ENCODE measurements around the gene FSIP1. TPM values are rescaled to one million over a fixed set of nuclear protein-coding genes. Genes with fewer than 3 reads are reported as not detected.

FSIP1 gene
- total RNA-seq, 2 donors from 2014 or later, result 0.77 to 1.7 TPM

DNA sequence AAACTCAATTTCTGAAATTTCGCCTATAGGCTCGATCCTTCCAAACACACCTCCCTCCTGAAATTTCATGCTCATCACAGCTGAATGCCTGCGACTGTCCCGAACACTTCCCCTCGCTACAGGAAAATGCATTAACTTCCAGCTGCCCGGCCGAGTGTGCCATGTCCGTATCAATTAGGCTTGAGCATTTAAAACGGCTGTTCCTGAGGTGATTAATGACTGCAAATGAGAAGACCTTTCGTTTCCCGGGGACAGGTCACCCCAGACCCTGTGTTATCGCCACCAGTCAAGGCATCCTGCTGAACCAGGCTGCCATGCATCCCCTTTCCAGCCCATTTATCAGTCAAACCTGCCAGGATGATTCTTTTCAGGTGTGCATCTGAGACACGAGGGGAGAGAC lies 138.5 kb downstream of the FSIP1 start:
- no peaks in the 10 kb centered on the region for H3K9me3 ChIP-seq (ENCODE audit: control insufficient read depth, low read length)
- Mint-ChIP-seq H3K36me3 (ENCODE audit: low read depth) (no peaks in the 10 kb centered on the region), H3K4me3 (no peak overlapping the region), H3K27me3 (ENCODE audit: insufficient read depth) (no peaks in the 10 kb centered on the region), H3K27ac (no peak overlapping the region), H3K9me3 (no peaks in the 10 kb centered on the region), H3K4me1 (no peaks in the 10 kb centered on the region)
- no peaks in the 10 kb centered on the region for H3K4me1 ChIP-seq (ENCODE audit: control insufficient read depth, insufficient read depth, low read length)
- 79 to 90% methylated on average over 11 to 13 of the region's 13 CpGs for WGBS, 2 experiments (ENCODE audit: insufficient coverage in 1 of 2, insufficient read length in 1 of 2)
- no peak for DNase-seq
- no peak overlapping the region for H3K27ac ChIP-seq (ENCODE audit: low read depth, low read length)
- H3K4me3 ChIP-seq (ENCODE audit: low read length), result no peak overlapping the region
- no peaks in the 10 kb centered on the region for H3K36me3 ChIP-seq (ENCODE audit: control insufficient read depth, insufficient read depth, low read length)
- TF ChIP-seq, protein P1, sequence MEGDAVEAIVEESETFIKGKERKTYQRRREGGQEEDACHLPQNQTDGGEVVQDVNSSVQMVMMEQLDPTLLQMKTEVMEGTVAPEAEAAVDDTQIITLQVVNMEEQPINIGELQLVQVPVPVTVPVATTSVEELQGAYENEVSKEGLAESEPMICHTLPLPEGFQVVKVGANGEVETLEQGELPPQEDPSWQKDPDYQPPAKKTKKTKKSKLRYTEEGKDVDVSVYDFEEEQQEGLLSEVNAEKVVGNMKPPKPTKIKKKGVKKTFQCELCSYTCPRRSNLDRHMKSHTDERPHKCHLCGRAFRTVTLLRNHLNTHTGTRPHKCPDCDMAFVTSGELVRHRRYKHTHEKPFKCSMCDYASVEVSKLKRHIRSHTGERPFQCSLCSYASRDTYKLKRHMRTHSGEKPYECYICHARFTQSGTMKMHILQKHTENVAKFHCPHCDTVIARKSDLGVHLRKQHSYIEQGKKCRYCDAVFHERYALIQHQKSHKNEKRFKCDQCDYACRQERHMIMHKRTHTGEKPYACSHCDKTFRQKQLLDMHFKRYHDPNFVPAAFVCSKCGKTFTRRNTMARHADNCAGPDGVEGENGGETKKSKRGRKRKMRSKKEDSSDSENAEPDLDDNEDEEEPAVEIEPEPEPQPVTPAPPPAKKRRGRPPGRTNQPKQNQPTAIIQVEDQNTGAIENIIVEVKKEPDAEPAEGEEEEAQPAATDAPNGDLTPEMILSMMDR (conservative IDR thresholded peaks at IDR 0.05), result no peak
- no peak overlapping the region for H3K9ac ChIP-seq (ENCODE audit: extremely low read depth, low read length, poor library complexity, severe bottlenecking)
- H3K27me3 ChIP-seq (ENCODE audit: control insufficient read depth, insufficient read depth, low read length, poor library complexity, severe bottlenecking), result no peaks in the 10 kb centered on the region

DNA sequence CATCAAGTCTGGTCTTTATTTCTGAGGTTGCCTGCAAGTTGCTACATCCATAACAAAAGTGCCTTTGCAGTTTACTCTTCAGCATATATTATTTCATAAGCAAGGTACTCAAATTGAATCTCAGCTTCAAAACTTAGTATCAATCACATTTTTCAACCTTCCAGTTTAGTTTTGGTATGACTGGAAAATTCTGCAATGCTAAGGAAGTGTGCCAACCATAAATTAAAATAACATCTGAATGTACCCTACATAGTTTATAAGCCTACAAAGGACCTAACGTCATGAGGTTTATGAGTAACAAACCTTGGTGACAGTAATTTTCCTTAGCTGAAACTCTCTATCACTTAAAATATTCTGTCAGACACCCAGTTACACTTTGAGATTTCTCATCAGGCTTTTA lies 138.9 kb downstream of the FSIP1 start:
- H3K27ac Mint-ChIP-seq, result no peak overlapping the region

DNA sequence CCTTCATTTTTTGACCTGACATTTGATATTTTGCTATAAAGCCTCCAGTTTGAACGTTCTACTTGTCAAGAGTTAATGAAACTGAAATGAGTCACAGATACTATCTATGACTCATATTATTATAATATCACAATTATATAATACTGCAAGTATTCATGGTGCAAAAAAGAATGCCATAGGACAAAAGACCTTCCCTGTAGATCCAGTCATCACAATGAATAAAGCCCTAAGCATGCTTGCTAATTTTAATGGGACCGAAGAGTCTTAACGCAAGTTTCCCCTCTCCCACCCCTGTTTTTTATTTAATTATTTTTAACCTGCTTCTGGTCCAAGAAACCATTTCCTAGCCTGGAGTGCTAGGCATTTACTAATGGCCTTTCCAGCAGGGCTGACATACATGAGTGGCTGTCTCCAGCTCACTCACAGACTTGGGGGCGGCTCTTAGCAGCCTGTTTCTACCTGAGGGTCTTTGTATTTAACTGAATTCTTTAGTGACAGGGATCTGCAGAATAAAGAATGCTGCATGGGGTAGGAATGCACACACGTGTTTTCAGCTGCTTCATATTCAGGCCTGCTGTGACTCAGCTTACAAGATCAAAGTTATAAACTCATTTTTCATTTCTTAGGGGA lies 140.5 kb downstream of the FSIP1 start:
- Mint-ChIP-seq H3K36me3 (ENCODE audit: low read depth) (no peaks in the 10 kb centered on the region), H3K9me3 (no peaks in the 10 kb centered on the region), H3K27me3 (ENCODE audit: insufficient read depth) (no peaks in the 10 kb centered on the region), H3K4me1 (no peaks in the 10 kb centered on the region), H3K27ac (no peak overlapping the region), H3K4me3 (no peak overlapping the region)
- no peak overlapping the region for H3K9ac ChIP-seq (ENCODE audit: extremely low read depth, low read length, poor library complexity, severe bottlenecking)
- no peaks in the 10 kb centered on the region for H3K36me3 ChIP-seq (ENCODE audit: control insufficient read depth, insufficient read depth, low read length)
- no peaks in the 10 kb centered on the region for H3K9me3 ChIP-seq (ENCODE audit: control insufficient read depth, low read length)
- TF ChIP-seq, protein P1 (conservative IDR thresholded peaks at IDR 0.05), result no peak
- H3K27me3 ChIP-seq (ENCODE audit: control insufficient read depth, insufficient read depth, low read length, poor library complexity, severe bottlenecking), result no peaks in the 10 kb centered on the region
- 31 to 62% methylated on average over 3 to 4 of the region's 5 CpGs for WGBS, 2 experiments (ENCODE audit: insufficient coverage in 1 of 2, insufficient read length in 1 of 2)
- H3K4me1 ChIP-seq (ENCODE audit: control insufficient read depth, insufficient read depth, low read length), result no peaks in the 10 kb centered on the region
- no peak overlapping the region for H3K4me3 ChIP-seq (ENCODE audit: low read length)
- peak; percentile 50 for DNase-seq
- peak overlapping the region; percentile 21 for H3K27ac ChIP-seq (ENCODE audit: low read depth, low read length)

More for the DNA sequence above, 138.9 kb downstream of the FSIP1 start:
- Mint-ChIP-seq H3K9me3 (no peaks in the 10 kb centered on the region), H3K4me1 (no peaks in the 10 kb centered on the region), H3K36me3 (ENCODE audit: low read depth) (no peaks in the 10 kb centered on the region), H3K4me3 (no peak overlapping the region), H3K27me3 (ENCODE audit: insufficient read depth) (no peaks in the 10 kb centered on the region)
- H3K27ac ChIP-seq (ENCODE audit: low read depth, low read length), result no peak overlapping the region
- H3K9ac ChIP-seq (ENCODE audit: extremely low read depth, low read length, poor library complexity, severe bottlenecking), result no peak overlapping the region
- 90 to 97% methylated on average over 1 of the region's 1 CpG for WGBS, 2 experiments (ENCODE audit: insufficient coverage in 1 of 2, insufficient read length in 1 of 2)
- no peak for DNase-seq
- no peaks in the 10 kb centered on the region for H3K4me1 ChIP-seq (ENCODE audit: control insufficient read depth, insufficient read depth, low read length)
- H3K27me3 ChIP-seq (ENCODE audit: control insufficient read depth, insufficient read depth, low read length, poor library complexity, severe bottlenecking), result no peaks in the 10 kb centered on the region
- no peaks in the 10 kb centered on the region for H3K9me3 ChIP-seq (ENCODE audit: control insufficient read depth, low read length)
- H3K4me3 ChIP-seq (ENCODE audit: low read length), result no peak overlapping the region
- TF ChIP-seq, protein P1 (conservative IDR thresholded peaks at IDR 0.05), result no peak
- H3K36me3 ChIP-seq (ENCODE audit: control insufficient read depth, insufficient read depth, low read length), result no peaks in the 10 kb centered on the region
